Ishikawa (cell line): ENCODE measurements around the gene ZNF860.
A peak's percentile ranks its signal among the peaks of the same experiment; 100 is the strongest.

Experiments used
- CEBPB ChIP-seq: IDR thresholded peaks from 2 replicates; pipeline ENCODE4 v1.6.1; 2012
- CREB1 ChIP-seq: IDR thresholded peaks from 2 replicates; pipeline ENCODE4 v1.6.1; 2012; ENCODE audit warnings: low read depth
- EGR1 ChIP-seq: IDR thresholded peaks from 2 replicates; pipeline ENCODE4 v1.6.1; 2012
- EP300 ChIP-seq: IDR thresholded peaks from 2 replicates; pipeline ENCODE4 v1.6.1; 2012; ENCODE audit warnings: borderline replicate concordance
- FOXM1 ChIP-seq: IDR thresholded peaks from 2 replicates; pipeline ENCODE4 v1.6.1; 2012; ENCODE audit warnings: low read depth, borderline replicate concordance
- MAX ChIP-seq: IDR thresholded peaks from 2 replicates; pipeline ENCODE4 v1.6.1; 2012
- NFIC ChIP-seq: IDR thresholded peaks from 2 replicates; pipeline ENCODE4 v1.6.1; 2012
- RAD21 ChIP-seq: IDR thresholded peaks from 2 replicates; pipeline ENCODE4 v1.6.1; 2012; ENCODE audit warnings: low read depth
- REST ChIP-seq: IDR thresholded peaks from 2 replicates; pipeline ENCODE4 v1.6.1; 2012; ENCODE audit warnings: low read depth, mild to moderate bottlenecking
- TAF1 ChIP-seq: IDR thresholded peaks from 2 replicates; pipeline ENCODE4 v1.6.1; 2012; ENCODE audit warnings: low read depth, mild to moderate bottlenecking
- TCF12 ChIP-seq: IDR thresholded peaks from 2 replicates; pipeline ENCODE4 v1.6.1; 2012; ENCODE audit warnings: low read depth
- TEAD4 ChIP-seq: IDR thresholded peaks from 2 replicates; pipeline ENCODE4 v1.6.1; 2012
- USF1 ChIP-seq: IDR thresholded peaks from 2 replicates; pipeline ENCODE4 v1.6.1; 2012
- YY1 ChIP-seq: IDR thresholded peaks from 2 replicates; pipeline ENCODE4 v1.6.1; 2012; ENCODE audit warnings: low read depth
- ZBTB7A ChIP-seq: IDR thresholded peaks from 2 replicates; pipeline ENCODE4 v1.6.1; 2012; ENCODE audit warnings: low read depth

ZNF860 gene

GRCh38 chr3:31980530-31981205, 882 bp upstream of the ZNF860 start:
- TF ChIP-seq CEBPB (no peak), TAF1 (peak; percentile 41; the same call in 1 of the 2 replicates), NFIC (no peak), RAD21 (0 out of 2 replicates have a peak, but pooled peaks have one; percentile 10), EP300 (no peak), EGR1 (0 out of 2 replicates have a peak, but pooled peaks have one; percentile 13), YY1 (no peak), MAX (no peak; the same call in 1 of the 2 replicates), USF1 (no peak), REST (no peak), FOXM1 (no peak), CREB1 (no peak), TCF12 (no peak; the same call in 1 of the 2 replicates), TEAD4 (peak; percentile 14; the same call in 1 of the 2 replicates), ZBTB7A (peak; percentile 23; the same call in 1 of the 2 replicates)

- TF ChIP-seq REST (no peak), YY1 (no peak), TAF1 (no peak), TEAD4 (no peak), TCF12 (no peak), EP300 (no peak), EGR1 (no peak), MAX (no peak), USF1 (no peak)
Observed at GRCh38 chr3:31984321-31984720, 2.8 kb downstream of the ZNF860 start.

- TF ChIP-seq REST: no peak
- no peak for TF ChIP-seq CREB1
- no peak for TF ChIP-seq TAF1
- TF ChIP-seq CEBPB: no peak
- TF ChIP-seq EGR1: no peak
- TF ChIP-seq TEAD4: no peak
- TF ChIP-seq EP300: no peak
- TF ChIP-seq MAX: no peak
- no peak for TF ChIP-seq NFIC
- no peak for TF ChIP-seq RAD21
- TF ChIP-seq YY1: no peak
- TF ChIP-seq TCF12: no peak
- no peak for TF ChIP-seq ZBTB7A
- TF ChIP-seq USF1: no peak
- TF ChIP-seq FOXM1: no peak
Observed at GRCh38 chr3:31985831-31986230, 4.3 kb downstream of the ZNF860 start.

GRCh38 chr3:31988271-31988670, 6.7 kb downstream of the ZNF860 start:
- no peak for TF ChIP-seq FOXM1
- TF ChIP-seq CREB1: no peak
- no peak for TF ChIP-seq NFIC
- no peak for TF ChIP-seq RAD21
- no peak for TF ChIP-seq EGR1
- no peak for TF ChIP-seq YY1
- TF ChIP-seq TCF12: no peak
- no peak for TF ChIP-seq CEBPB
- TF ChIP-seq TEAD4: no peak
- no peak for TF ChIP-seq ZBTB7A
- TF ChIP-seq TAF1: no peak
- TF ChIP-seq USF1: no peak
- no peak for TF ChIP-seq REST
- no peak for TF ChIP-seq EP300
- no peak for TF ChIP-seq MAX
